Common myeloid progenitor, CD34-positive (primary cell): ENCODE data around the gene FRY.

ENCODE experiments used
- CTCF ChIA-PET: fragments of 350-600 bp; sonication (Branson Sonifier 250); formaldehyde crosslinking; loops from one replicate; lab custom pipeline; 2021; ENCODE audit warnings: antibody characterized with exemption; lab: Charles Lee
- POLR2A ChIA-PET: fragments of 350-600 bp; sonication (Branson Sonifier 250); formaldehyde crosslinking; loops from one replicate; lab custom pipeline; 2021; ENCODE audit warnings: antibody characterized with exemption; lab: Charles Lee
- DNase-seq, 3 donors: peaks; one replicate each; pipeline versions ENCODE4 v3.0.0 to v3.0.0-alpha.2; 2013
- H3K27ac ChIP-seq, 2 experiments: 1 replicate in 1 of 2; 2 replicates in 1 of 2; pipeline ENCODE4 v1.7.0; 2013; ENCODE audit warnings: inconsistent platforms in 2 of 2, low read length in 2 of 2, mild to moderate bottlenecking in 2 of 2, low read depth in 1 of 2, moderate library complexity in 1 of 2; ENCODE audit not compliant: severe bottlenecking in 2 of 2, insufficient read depth in 1 of 2, poor library complexity in 1 of 2
- H3K27me3 ChIP-seq, 5 experiments: replicated peaks in 2 of 5; 1 replicate in 3 of 5; 2 replicates in 2 of 5; pipeline versions ENCODE4 v1.6.1 to v1.7.0; 2013; ENCODE audit warnings: low read length in 4 of 5, mild to moderate bottlenecking in 2 of 5, moderate library complexity in 2 of 5, inconsistent platforms in 1 of 5; ENCODE audit not compliant: insufficient read depth in 5 of 5, control insufficient read depth in 4 of 5
- H3K36me3 ChIP-seq, 4 experiments: 1 replicate in 2 of 4; 2 replicates in 2 of 4; pipeline versions ENCODE4 v1.6.1 to v1.7.0; 2013; ENCODE audit warnings: low read length in 3 of 4, control low read depth in 1 of 4, mild to moderate bottlenecking in 1 of 4; ENCODE audit not compliant: control insufficient read depth in 4 of 4, insufficient read depth in 4 of 4
- H3K4me1 ChIP-seq, 4 experiments: 1 replicate in 3 of 4; 2 replicates in 1 of 4; pipeline versions ENCODE4 v1.6.1 to v1.7.1; 2013; ENCODE audit warnings: low read length in 3 of 4, mild to moderate bottlenecking in 3 of 4, control low read depth in 1 of 4, inconsistent platforms in 1 of 4, moderate library complexity in 1 of 4; ENCODE audit not compliant: control insufficient read depth in 4 of 4, insufficient read depth in 4 of 4; ENCODE audit errors: control extremely low read depth in 1 of 4
- H3K4me3 ChIP-seq, 7 experiments: 1 replicate in 4 of 7; 2 replicates in 3 of 7; pipeline versions ENCODE4 v1.5.1 to v1.7.0; 2013; ENCODE audit warnings: mild to moderate bottlenecking in 7 of 7, low read length in 6 of 7, moderate library complexity in 6 of 7, inconsistent platforms in 2 of 7, low read depth in 2 of 7, control low read depth in 1 of 7; ENCODE audit not compliant: insufficient read depth in 4 of 7, control insufficient read depth in 1 of 7; ENCODE audit errors: extremely low read depth in 1 of 7
- H3K9me3 ChIP-seq, 5 experiments: 1 replicate in 4 of 5; 2 replicates in 1 of 5; pipeline versions ENCODE4 v1.6.1 to v1.7.1; 2013; ENCODE audit warnings: low read length in 4 of 5, mild to moderate bottlenecking in 2 of 5, inconsistent platforms in 1 of 5, low read depth in 1 of 5, moderate library complexity in 1 of 5; ENCODE audit not compliant: control insufficient read depth in 4 of 5, insufficient read depth in 2 of 5; ENCODE audit errors: control extremely low read depth in 1 of 5
- WGBS: methylation state at CpG from one replicate; pipeline ENCODE4 v1.1.5; 2013; ENCODE audit not compliant: insufficient coverage; 5-methylcytosine and 5-hydroxymethylcytosine counted together

Gene FRY

GRCh38 chr13:32278426-32278825 is 246.9 kb downstream of the FRY start:
- Histone ChIP-seq H3K27ac (no peak overlapping the region), H3K9me3 (no peaks in the 10 kb centered on the region), H3K36me3 (peaks cover 0 to 74% (median 17%) of the 10 kb centered on the region in 4 experiments), H3K4me1 (no peaks in the 10 kb centered on the region), H3K4me3 (no peak overlapping the region), H3K27me3 (no peaks in the 10 kb centered on the region)
- POLR2A ChIA-PET: no interaction called here
- CTCF ChIA-PET: interaction anchor here (1.6 kb wide), 1 partner anchor 10 kb away, joined by 4 read pairs; no protein-coding TSS in a partner anchor
- DNase-seq: no peak
- WGBS: no CpG with 5 or more reads among the region's 3 CpGs

GRCh38 chr13:32281096-32281495 is 249.5 kb downstream of the FRY start:
- ChIA-PET POLR2A (no interaction called here), CTCF (interaction anchor here (0.8 to 1.4 kb wide), 3 partner anchors 9 to 34 kb away, joined by 3 read pairs; no protein-coding TSS in a partner anchor)
- no peaks in the 10 kb centered on the region for H3K9me3 ChIP-seq
- H3K4me1 ChIP-seq: no peaks in the 10 kb centered on the region
- 100% methylated on average over 1 of the region's 1 CpG for WGBS
- H3K36me3 ChIP-seq: peaks cover 0 to 53% (median 14%) of the 10 kb centered on the region in 4 experiments
- DNase-seq: no peak
- no peaks in the 10 kb centered on the region for H3K27me3 ChIP-seq
- no peak overlapping the region for H3K27ac ChIP-seq
- no peak overlapping the region for H3K4me3 ChIP-seq

GRCh38 chr13:32282096-32282711 is 250.6 kb downstream of the FRY start:
- Histone ChIP-seq H3K9me3 (no peaks in the 10 kb centered on the region), H3K4me1 (no peaks in the 10 kb centered on the region), H3K27ac (no peak overlapping the region), H3K27me3 (no peaks in the 10 kb centered on the region), H3K4me3 (no peak overlapping the region), H3K36me3 (peaks cover 0 to 43% (median 11%) of the 10 kb centered on the region in 4 experiments)
- ChIA-PET POLR2A (interaction anchor here (0.6 kb wide), 1 partner anchor 107 kb away, joined by 3 read pairs; no protein-coding TSS in a partner anchor), CTCF (interaction anchor here (1.4 to 1.6 kb wide), 2 partner anchors 27 to 35 kb away, joined by 3 to 4 read pairs; no protein-coding TSS in a partner anchor)
- DNase-seq: no peak
- 80% methylated on average over 1 of the region's 2 CpGs for WGBS

GRCh38 chr13:32284927-32285632 is 253.5 kb downstream of the FRY start:
- Histone ChIP-seq H3K9me3 (no peaks in the 10 kb centered on the region), H3K4me1 (no peaks in the 10 kb centered on the region), H3K27me3 (no peaks in the 10 kb centered on the region), H3K4me3 (no peak overlapping the region), H3K27ac (no peak overlapping the region), H3K36me3 (peaks cover 0 to 21% (median 5%) of the 10 kb centered on the region in 4 experiments)
- no peak for DNase-seq
- CTCF ChIA-PET: no interaction called here
- POLR2A ChIA-PET: no interaction called here
- 95% methylated on average over 3 of the region's 6 CpGs for WGBS

GRCh38 chr13:32285633-32285965 is 254.0 kb downstream of the FRY start:
- 91% methylated on average over 4 of the region's 4 CpGs for WGBS
- H3K4me1 ChIP-seq: no peaks in the 10 kb centered on the region
- no peak for DNase-seq
- peaks cover 0 to 24% (median 7%) of the 10 kb centered on the region in 4 experiments for H3K36me3 ChIP-seq
- no peak overlapping the region for H3K4me3 ChIP-seq
- H3K9me3 ChIP-seq: no peaks in the 10 kb centered on the region
- POLR2A ChIA-PET: no interaction called here
- no peak overlapping the region for H3K27ac ChIP-seq
- CTCF ChIA-PET: no interaction called here
- H3K27me3 ChIP-seq: no peaks in the 10 kb centered on the region

GRCh38 chr13:32297206-32297605 is 265.6 kb downstream of the FRY start:
- CTCF ChIA-PET: no interaction called here
- Histone ChIP-seq H3K27ac (no peak overlapping the region), H3K4me1 (peaks cover 0 to 18% (median 14%) of the 10 kb centered on the region in 4 experiments), H3K9me3 (no peaks in the 10 kb centered on the region), H3K36me3 (peaks cover 0 to 20% (median 3%) of the 10 kb centered on the region in 4 experiments), H3K27me3 (no peaks in the 10 kb centered on the region), H3K4me3 (no peak overlapping the region)
- no CpG with 5 or more reads among the region's 2 CpGs for WGBS
- DNase-seq: peak in 2 of 3 donors; percentile 61
- POLR2A ChIA-PET: no interaction called here

- Histone ChIP-seq H3K4me3 (no peak overlapping the region), H3K9me3 (no peaks in the 10 kb centered on the region), H3K27me3 (peaks cover 0 to 2% (median 0%) of the 10 kb centered on the region in 5 experiments), H3K36me3 (peaks cover 0 to 20% (median 3%) of the 10 kb centered on the region in 4 experiments), H3K27ac (no peak overlapping the region), H3K4me1 (peaks cover 0 to 18% (median 14%) of the 10 kb centered on the region in 4 experiments)
- DNase-seq: no peak
- WGBS: 99% methylated on average over 6 of the region's 6 CpGs
- ChIA-PET CTCF (no interaction called here), POLR2A (no interaction called here)
These were observed 267.1 kb downstream of the FRY start for GRCh38 chr13:32298695-32299094.
